ENCODE results near the gene KIAA1217.

GRCh38 chr10:24374134-24374915 lies 165.4 kb downstream of the KIAA1217 start:
- TF ChIP-seq CTCF (IDR thresholded peaks at IDR 0.05) (no peak), POLR2A (IDR thresholded peaks at IDR 0.05; ENCODE audit: low read depth) (no peak)

All from esophagus muscularis mucosa (tissue), 3 donors.